Liver (tissue), 3 donors: ENCODE measurements around the gene PCDHGA10.

ENCODE experiments used
- EGR1 ChIP-seq, 2 donors: IDR thresholded peaks; 2 replicates each; pipeline ENCODE4 v1.6.1; 2016 to 2018; ENCODE audit warnings: antibody characterized with exemption in 2 of 2, low read depth in 2 of 2
- FOXA1 ChIP-seq: IDR thresholded peaks from 2 replicates; pipeline ENCODE4 v1.6.1; 2016; ENCODE audit warnings: antibody characterized with exemption
- GABPA ChIP-seq, 2 donors: IDR thresholded peaks in 1 of 2; conservative IDR thresholded peaks in 1 of 2; 2 replicates each; pipeline ENCODE4 v1.6.1; 2016; ENCODE audit warnings: antibody characterized with exemption in 2 of 2, mild to moderate bottlenecking in 1 of 2, moderate library complexity in 1 of 2
- JUND ChIP-seq, 2 donors: IDR thresholded peaks; 2 replicates each; pipeline ENCODE4 v1.6.1; 2016; ENCODE audit warnings: antibody characterized with exemption in 2 of 2
- RAD21 ChIP-seq, 2 donors: IDR thresholded peaks; 2 replicates each; pipeline ENCODE4 v1.6.1; 2016; ENCODE audit warnings: antibody characterized with exemption in 2 of 2, mild to moderate bottlenecking in 2 of 2
- RXRA ChIP-seq, 2 donors: IDR thresholded peaks; 2 replicates each; pipeline ENCODE4 v1.6.1; 2017 to 2018; ENCODE audit warnings: antibody characterized with exemption in 2 of 2, mild to moderate bottlenecking in 1 of 2
- YY1 ChIP-seq: IDR thresholded peaks from 2 replicates; pipeline ENCODE4 v1.6.1; 2016; ENCODE audit warnings: antibody characterized with exemption, mild to moderate bottlenecking
- TF ChIP-seq, protein P1 (sequence below): fragments of 150-350 bp; IDR thresholded peaks from 2 replicates; pipeline ENCODE4 v1.5.1; 2017; ENCODE audit warnings: improper control_type of control experiment, low read depth, low read length; ENCODE audit not compliant: missing input control
- TF ChIP-seq, protein P2 (sequence below): IDR thresholded peaks from 2 replicates; pipeline ENCODE4 v1.6.1; 2016; ENCODE audit warnings: antibody characterized with exemption
- TF ChIP-seq, protein P3 (sequence below): IDR thresholded peaks from 2 replicates; pipeline ENCODE4 v1.6.1; 2016; ENCODE audit warnings: antibody characterized with exemption
- donor health status: healthy.
- donor health status: healthy.

DNA sequence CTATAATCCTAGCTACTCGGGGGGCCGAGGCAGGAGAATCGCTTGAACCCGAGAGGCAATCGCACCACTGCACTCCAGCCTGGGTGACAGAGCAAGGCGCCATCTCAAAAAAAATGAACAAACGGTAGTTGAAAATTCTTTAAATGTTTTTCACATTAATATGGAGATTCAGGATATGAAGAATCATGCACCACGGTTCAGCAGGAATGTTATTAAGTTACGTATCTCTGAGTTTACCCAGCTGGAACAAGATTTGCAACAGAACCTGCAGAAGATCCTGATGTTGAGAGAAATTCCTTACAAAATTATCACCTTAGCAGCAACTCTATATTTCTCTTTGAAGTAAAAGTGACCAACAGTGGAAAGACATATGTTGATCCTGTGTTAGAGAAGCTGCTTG lies 27.6 kb downstream of the PCDHGA10 start:
- TF ChIP-seq, protein P1, sequence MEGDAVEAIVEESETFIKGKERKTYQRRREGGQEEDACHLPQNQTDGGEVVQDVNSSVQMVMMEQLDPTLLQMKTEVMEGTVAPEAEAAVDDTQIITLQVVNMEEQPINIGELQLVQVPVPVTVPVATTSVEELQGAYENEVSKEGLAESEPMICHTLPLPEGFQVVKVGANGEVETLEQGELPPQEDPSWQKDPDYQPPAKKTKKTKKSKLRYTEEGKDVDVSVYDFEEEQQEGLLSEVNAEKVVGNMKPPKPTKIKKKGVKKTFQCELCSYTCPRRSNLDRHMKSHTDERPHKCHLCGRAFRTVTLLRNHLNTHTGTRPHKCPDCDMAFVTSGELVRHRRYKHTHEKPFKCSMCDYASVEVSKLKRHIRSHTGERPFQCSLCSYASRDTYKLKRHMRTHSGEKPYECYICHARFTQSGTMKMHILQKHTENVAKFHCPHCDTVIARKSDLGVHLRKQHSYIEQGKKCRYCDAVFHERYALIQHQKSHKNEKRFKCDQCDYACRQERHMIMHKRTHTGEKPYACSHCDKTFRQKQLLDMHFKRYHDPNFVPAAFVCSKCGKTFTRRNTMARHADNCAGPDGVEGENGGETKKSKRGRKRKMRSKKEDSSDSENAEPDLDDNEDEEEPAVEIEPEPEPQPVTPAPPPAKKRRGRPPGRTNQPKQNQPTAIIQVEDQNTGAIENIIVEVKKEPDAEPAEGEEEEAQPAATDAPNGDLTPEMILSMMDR, result no peak
- TF ChIP-seq, protein P2, sequence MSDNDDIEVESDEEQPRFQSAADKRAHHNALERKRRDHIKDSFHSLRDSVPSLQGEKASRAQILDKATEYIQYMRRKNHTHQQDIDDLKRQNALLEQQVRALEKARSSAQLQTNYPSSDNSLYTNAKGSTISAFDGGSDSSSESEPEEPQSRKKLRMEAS, result no peak
- TF ChIP-seq RXRA (IDR thresholded peaks at IDR 0.05) (no peak), YY1 (no peak), RAD21 (IDR thresholded peaks at IDR 0.05) (no peak), EGR1 (IDR thresholded peaks at IDR 0.05; ENCODE audit: low read depth in 2 of 2) (no peak), GABPA (IDR thresholded peaks at IDR 0.05 in 1 of 2, conservative IDR thresholded peaks at IDR 0.05 in 1 of 2) (no peak), FOXA1 (no peak), JUND (IDR thresholded peaks at IDR 0.05) (no peak)
- TF ChIP-seq, protein P3, sequence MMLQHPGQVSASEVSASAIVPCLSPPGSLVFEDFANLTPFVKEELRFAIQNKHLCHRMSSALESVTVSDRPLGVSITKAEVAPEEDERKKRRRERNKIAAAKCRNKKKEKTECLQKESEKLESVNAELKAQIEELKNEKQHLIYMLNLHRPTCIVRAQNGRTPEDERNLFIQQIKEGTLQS, result no peak
